HG03280 (cell line): ENCODE results near the gene SLC10A7.

Experiments
- ATAC-seq: cut with Tn5 transposase; IDR thresholded peaks from one replicate; pipeline ENCODE4 v1.9.1; 2021; ENCODE audit warnings: mild to moderate bottlenecking, moderate library complexity; ENCODE audit not compliant: unreplicated experiment

The SLC10A7 gene, protein sequence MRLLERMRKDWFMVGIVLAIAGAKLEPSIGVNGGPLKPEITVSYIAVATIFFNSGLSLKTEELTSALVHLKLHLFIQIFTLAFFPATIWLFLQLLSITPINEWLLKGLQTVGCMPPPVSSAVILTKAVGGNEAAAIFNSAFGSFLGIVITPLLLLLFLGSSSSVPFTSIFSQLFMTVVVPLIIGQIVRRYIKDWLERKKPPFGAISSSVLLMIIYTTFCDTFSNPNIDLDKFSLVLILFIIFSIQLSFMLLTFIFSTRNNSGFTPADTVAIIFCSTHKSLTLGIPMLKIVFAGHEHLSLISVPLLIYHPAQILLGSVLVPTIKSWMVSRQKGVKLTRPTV

GRCh38 chr4:146521541-146522097 lies at the start of gene SLC10A7:
TSS of gene SLC10A7 (minus strand) at chr4:146521940. CDS start at chr4:146521717, 223 bp downstream.
- ATAC-seq, result peak; percentile 87

- ATAC-seq, result no peak
These were observed 45.7 kb upstream of the SLC10A7 start for GRCh38 chr4:146567396-146567795.

DNA sequence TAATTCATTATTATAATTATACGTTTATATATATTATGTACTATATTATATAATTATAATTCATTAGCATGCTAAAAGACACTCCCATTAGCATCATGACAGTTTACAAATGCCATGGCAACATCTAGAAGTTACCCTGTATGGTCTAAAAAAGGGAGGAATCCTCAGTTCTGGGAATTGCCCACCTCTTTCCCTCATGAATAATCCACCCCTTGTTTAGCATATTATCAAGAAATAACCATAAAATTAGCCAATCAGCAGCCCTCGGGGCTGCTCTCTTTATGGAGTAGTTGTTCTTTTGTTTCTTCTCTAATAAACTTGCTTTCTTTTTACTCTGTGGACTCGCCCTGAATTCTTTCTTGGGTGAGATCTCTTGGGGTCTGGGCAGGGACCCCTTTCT lies 42.8 kb upstream of the SLC10A7 start:
- ATAC-seq, result no peak

DNA sequence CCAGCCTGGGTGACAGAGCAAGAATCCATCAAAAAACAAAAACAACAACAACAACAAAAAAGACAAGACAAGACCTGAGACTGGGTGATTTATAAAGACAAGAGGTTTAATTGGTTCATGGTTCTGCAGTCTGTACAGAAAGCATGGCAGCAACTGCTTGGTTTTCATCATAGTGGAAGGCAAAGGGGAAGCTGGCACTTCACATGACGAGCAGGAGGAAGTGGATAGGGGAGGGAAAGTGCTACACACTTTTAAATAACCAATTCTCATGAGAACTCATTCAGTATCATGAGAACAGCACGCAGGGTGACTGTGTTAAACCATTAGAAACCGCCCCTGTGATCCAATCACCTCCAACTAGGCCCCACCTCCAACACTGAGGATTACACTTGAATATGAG lies 28.4 kb upstream of the SLC10A7 start:
- no peak for ATAC-seq

DNA sequence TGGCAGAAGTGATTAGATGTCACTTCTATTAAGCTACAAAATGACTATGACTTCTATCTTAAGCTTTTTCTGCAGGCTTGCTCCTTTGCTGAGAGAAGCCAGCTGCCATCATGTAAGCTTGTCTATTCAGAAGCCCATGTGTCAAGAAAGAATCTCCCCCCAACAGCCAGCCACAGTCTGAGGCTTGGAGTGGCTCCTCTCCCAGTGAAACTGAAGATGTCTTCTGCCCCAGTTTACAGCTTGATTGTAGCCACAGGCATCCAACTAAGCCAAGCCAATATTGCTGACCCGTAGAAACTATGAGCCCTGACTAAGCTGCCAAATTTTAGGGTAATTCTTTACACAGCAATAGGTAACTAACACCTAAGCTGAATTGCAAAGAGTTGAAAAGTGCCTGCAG lies 26.7 kb upstream of the SLC10A7 start:
- ATAC-seq, result no peak

GRCh38 chr4:146545102-146545501 lies 23.4 kb upstream of the SLC10A7 start:
- ATAC-seq, result peak; percentile 60

DNA sequence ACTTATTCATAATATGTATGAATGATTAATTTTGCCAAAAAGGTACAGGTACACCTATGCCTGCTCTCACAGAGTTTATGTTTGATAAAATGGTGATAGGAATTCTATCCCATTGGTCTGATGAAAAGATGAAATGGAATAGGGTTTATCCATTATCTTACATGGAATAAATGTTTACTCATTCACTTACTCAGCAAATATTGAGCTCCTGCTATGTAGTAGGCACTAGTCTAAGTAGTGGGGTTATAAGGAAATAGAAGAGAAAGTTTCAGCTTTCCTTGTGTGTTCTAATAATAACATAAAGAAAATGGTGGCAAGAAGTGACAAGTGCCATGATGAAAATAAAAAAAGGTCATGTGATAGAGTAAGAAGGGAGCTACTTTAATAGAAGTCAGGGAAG lies 12.4 kb upstream of the SLC10A7 start:
- no peak for ATAC-seq

GRCh38 chr4:146525754-146526153 lies 4.0 kb upstream of the SLC10A7 start:
- ATAC-seq, result no peak

GRCh38 chr4:146524663-146525062 lies 2.9 kb upstream of the SLC10A7 start:
- ATAC-seq, result no peak

DNA sequence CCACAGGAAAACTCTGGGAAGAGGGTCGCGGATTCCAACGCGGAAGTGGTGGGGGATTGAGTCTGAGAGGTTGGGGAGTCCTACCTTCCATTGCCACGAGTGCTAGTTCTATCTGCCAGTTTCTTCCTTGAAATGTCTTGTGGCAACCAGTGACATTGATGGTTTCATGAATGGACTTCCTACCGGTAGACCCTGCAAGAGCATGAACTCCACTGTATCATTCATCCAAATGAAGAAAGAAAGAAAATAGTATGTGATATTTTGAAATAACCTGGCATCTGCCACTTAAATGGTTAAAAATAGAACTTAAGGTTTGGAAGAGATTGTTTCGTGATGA lies 1.1 kb upstream of the SLC10A7 start:
- peak; percentile 7 for ATAC-seq

GRCh38 chr4:146522098-146522868 lies 543 bp upstream of the SLC10A7 start:
- ATAC-seq, result peak; percentile 78

- peak; percentile 45 for ATAC-seq
These were observed 722 bp downstream of the SLC10A7 start for GRCh38 chr4:146520896-146521540.

DNA sequence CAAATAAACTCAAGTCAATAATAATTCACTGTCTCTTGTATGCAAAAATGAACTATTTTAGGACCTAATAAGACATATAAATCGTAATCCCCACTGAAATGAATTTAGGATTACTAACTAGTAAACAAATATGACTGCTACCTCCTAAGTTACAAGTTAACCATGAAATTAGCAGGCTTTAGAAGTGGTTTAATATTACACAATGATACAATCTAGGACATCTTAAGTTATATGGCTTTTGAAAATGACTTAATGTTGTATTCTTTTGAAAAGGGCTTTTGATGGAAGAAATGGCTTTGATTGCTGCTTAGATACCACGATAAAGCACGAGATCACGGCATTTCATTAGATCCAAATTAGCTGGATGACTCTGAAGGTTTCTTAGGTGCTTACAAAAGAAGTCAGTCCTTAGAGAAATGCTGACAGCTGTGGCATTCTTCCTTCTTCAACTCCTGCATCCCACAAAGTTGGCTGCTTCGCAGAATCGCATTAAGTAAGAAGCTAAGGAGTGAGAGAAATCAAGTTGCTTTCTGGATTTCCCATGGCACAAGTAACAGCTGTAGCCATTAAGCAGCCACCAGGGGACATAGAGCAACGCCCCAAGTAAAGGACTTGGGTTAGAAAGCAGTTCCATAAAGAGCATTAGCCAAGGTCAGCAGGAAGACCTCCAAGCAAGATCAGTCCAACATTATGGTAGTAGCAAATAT lies 6.9 kb downstream of the SLC10A7 start:
- ATAC-seq, result no peak

GRCh38 chr4:146513548-146513947 lies 8.2 kb downstream of the SLC10A7 start:
- ATAC-seq, result no peak

GRCh38 chr4:146511381-146511780 lies 10.4 kb downstream of the SLC10A7 start:
- no peak for ATAC-seq

DNA sequence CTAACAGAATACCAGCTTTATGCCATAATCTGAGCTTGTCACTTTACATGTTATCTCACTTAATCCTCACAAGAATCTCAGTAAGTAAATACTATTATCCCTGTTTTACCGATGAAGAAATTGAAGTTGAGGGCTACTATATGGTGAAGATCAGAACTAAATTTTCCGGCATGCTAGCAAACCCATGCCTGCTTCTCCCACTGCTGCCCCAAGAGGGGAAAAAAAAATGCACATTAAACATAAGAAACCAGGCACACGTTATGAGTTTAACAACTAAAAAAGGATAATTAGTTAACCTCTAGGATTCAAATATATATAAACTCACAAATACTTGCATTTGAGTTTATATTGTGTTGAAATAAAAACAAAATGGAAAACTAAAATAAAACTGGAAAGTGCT lies 10.8 kb downstream of the SLC10A7 start:
- ATAC-seq, result no peak

GRCh38 chr4:146508229-146508939 lies 13.4 kb downstream of the SLC10A7 start:
- no peak for ATAC-seq

GRCh38 chr4:146507632-146508031 lies 14.1 kb downstream of the SLC10A7 start:
- ATAC-seq, result no peak

- no peak for ATAC-seq
These were observed 15.5 kb downstream of the SLC10A7 start for GRCh38 chr4:146506272-146506671.

GRCh38 chr4:146500216-146500615 lies 21.5 kb downstream of the SLC10A7 start:
- no peak for ATAC-seq
